ENCODE results near the gene C1orf167.
"Not testable (repeated sequence)": the region's sequence is repeated elsewhere in the genome, so short reads cannot be mapped to it uniquely, and the experiment has no call there.

C1orf167 gene

GRCh38 chr1:11803924-11804665, 42.1 kb downstream of the C1orf167 start:
- H3K27me3 ChIP-seq (ENCODE audit: control insufficient read depth in 3 of 3, insufficient read depth in 3 of 3, low read depth in 1 of 3, low read length in 3 of 3); H2AK5ac ChIP-seq (ENCODE audit: low read depth, low read length); H3K14ac ChIP-seq (ENCODE audit: low read length); H4K91ac ChIP-seq (ENCODE audit: low read depth, low read length, poor library complexity); H3K79me1 ChIP-seq (ENCODE audit: low read depth, low read length); DNase-seq (ENCODE audit: low spot score); H3K4ac ChIP-seq (ENCODE audit: low read length); H2BK120ac ChIP-seq (ENCODE audit: low read depth, low read length); H2BK15ac ChIP-seq (ENCODE audit: low read length); H4K8ac ChIP-seq (ENCODE audit: low read depth, low read length); H3K18ac ChIP-seq (ENCODE audit: low read length); H3K9ac ChIP-seq (ENCODE audit: low read depth, low read length, poor library complexity); H2BK5ac ChIP-seq (ENCODE audit: low read length); H3K23ac ChIP-seq (ENCODE audit: low read depth, low read length, poor library complexity); H2AFZ ChIP-seq (ENCODE audit: low read length); H3K9me3 ChIP-seq (replicated peaks in 1 of 2; ENCODE audit: control insufficient read depth in 2 of 2, insufficient read depth in 1 of 2, low read depth in 1 of 2, low read length in 2 of 2); H2BK12ac ChIP-seq (ENCODE audit: low read length): not testable (repeated sequence)
- Histone ChIP-seq H3K4me1 (ENCODE audit: control insufficient read depth in 2 of 2, insufficient read depth in 1 of 2, low read depth in 1 of 2, low read length in 2 of 2) (peaks cover 21 to 39% of the 10 kb centered on the region in 2 donors), H3K27ac (replicated peaks; ENCODE audit: low read length) (peak overlapping the region; percentile 44), H3K4me2 (ENCODE audit: insufficient read depth, low read length, poor library complexity, severe bottlenecking) (peak overlapping the region; percentile 96), H3K36me3 (replicated peaks in 1 of 2; ENCODE audit: control insufficient read depth in 2 of 2, insufficient read depth in 2 of 2, low read length in 2 of 2) (peaks cover 15 to 40% of the 10 kb centered on the region in 2 donors), H3K4me3 (ENCODE audit: low read length in 2 of 2) (peak overlapping the region in 1 of 2 donors; percentile 75)
- WGBS, 2 donors (ENCODE audit: extremely low coverage in 2 of 2, insufficient read length in 2 of 2, insufficient replicate concordance in 1 of 2) = no CpG with 5 or more reads among the region's 9 CpGs

GRCh38 chr1:11804666-11805421, 42.9 kb downstream of the C1orf167 start:
- Histone ChIP-seq H3K27ac (replicated peaks; ENCODE audit: low read length) (peak overlapping the region; percentile 87), H3K9me3 (replicated peaks in 1 of 2; ENCODE audit: control insufficient read depth in 2 of 2, insufficient read depth in 1 of 2, low read depth in 1 of 2, low read length in 2 of 2) (no peaks in the 10 kb centered on the region), H3K27me3 (ENCODE audit: control insufficient read depth in 3 of 3, insufficient read depth in 3 of 3, low read depth in 1 of 3, low read length in 3 of 3) (no peaks in the 10 kb centered on the region), H2AFZ (ENCODE audit: low read length) (peak overlapping the region; percentile 93), H2BK15ac (ENCODE audit: low read length) (peak overlapping the region; percentile 14), H3K79me1 (ENCODE audit: low read depth, low read length) (peaks cover 5% of the 10 kb centered on the region), H3K4me1 (ENCODE audit: control insufficient read depth in 2 of 2, insufficient read depth in 1 of 2, low read depth in 1 of 2, low read length in 2 of 2) (peaks cover 21 to 39% of the 10 kb centered on the region in 2 donors), H3K18ac (ENCODE audit: low read length) (peak overlapping the region; percentile 97), H3K14ac (ENCODE audit: low read length) (no peak overlapping the region), H3K9ac (ENCODE audit: low read depth, low read length, poor library complexity) (peak overlapping the region; percentile 90), H3K4me3 (ENCODE audit: low read length in 2 of 2) (peak overlapping the region; percentile 75 to 89), H3K23ac (ENCODE audit: low read depth, low read length, poor library complexity) (peak overlapping the region; percentile 75), H4K91ac (ENCODE audit: low read depth, low read length, poor library complexity) (no peak overlapping the region), H4K8ac (ENCODE audit: low read depth, low read length) (no peak overlapping the region), H3K36me3 (replicated peaks in 1 of 2; ENCODE audit: control insufficient read depth in 2 of 2, insufficient read depth in 2 of 2, low read length in 2 of 2) (peaks cover 14 to 46% of the 10 kb centered on the region in 2 donors), H3K4ac (ENCODE audit: low read length) (no peak overlapping the region), H2BK5ac (ENCODE audit: low read length) (peak overlapping the region; percentile 96), H2BK12ac (ENCODE audit: low read length) (no peak overlapping the region), H3K4me2 (ENCODE audit: insufficient read depth, low read length, poor library complexity, severe bottlenecking) (peak overlapping the region; percentile 92), H2AK5ac (ENCODE audit: low read depth, low read length) (peak overlapping the region; percentile 51), H2BK120ac (ENCODE audit: low read depth, low read length) (no peak overlapping the region)
- no CpG with 5 or more reads among the region's 17 CpGs for WGBS, 2 donors (ENCODE audit: extremely low coverage in 2 of 2, insufficient read length in 2 of 2, insufficient replicate concordance in 1 of 2)
- no peak for DNase-seq (ENCODE audit: low spot score)

GRCh38 chr1:11805422-11806306, 43.7 kb downstream of the C1orf167 start, which contains the start of the genes CLCN6 and MTHFR:
Gene CLCN6 (plus strand): TSS chr1:11806191. CDS start chr1:11806263, 72 bp downstream.
Gene MTHFR (minus strand): TSS chr1:11805964. CDS start chr1:11803116, 2,848 bp downstream.
- H4K91ac ChIP-seq (ENCODE audit: low read depth, low read length, poor library complexity) = peak within 1 kb of the TSS; percentile 25
- peak within 1 kb of the TSS; percentile 92 for H3K4me2 ChIP-seq (ENCODE audit: insufficient read depth, low read length, poor library complexity, severe bottlenecking)
- peaks cover 5% of the 10 kb centered on the region for H3K79me1 ChIP-seq (ENCODE audit: low read depth, low read length)
- H2BK120ac ChIP-seq (ENCODE audit: low read depth, low read length) = no peak within 1 kb of the TSS
- peaks cover 21 to 39% of the 10 kb centered on the region in 2 donors for H3K4me1 ChIP-seq (ENCODE audit: control insufficient read depth in 2 of 2, insufficient read depth in 1 of 2, low read depth in 1 of 2, low read length in 2 of 2)
- no peak within 1 kb of the TSS for H2BK12ac ChIP-seq (ENCODE audit: low read length)
- no peak within 1 kb of the TSS for H3K4ac ChIP-seq (ENCODE audit: low read length)
- H3K9me3 ChIP-seq (replicated peaks in 1 of 2; ENCODE audit: control insufficient read depth in 2 of 2, insufficient read depth in 1 of 2, low read depth in 1 of 2, low read length in 2 of 2) = no peaks in the 10 kb centered on the region
- peak within 1 kb of the TSS; percentile 14 for H2BK15ac ChIP-seq (ENCODE audit: low read length)
- peak within 1 kb of the TSS; percentile 87 for H3K27ac ChIP-seq (replicated peaks; ENCODE audit: low read length)
- H4K8ac ChIP-seq (ENCODE audit: low read depth, low read length) = no peak within 1 kb of the TSS
- peak within 1 kb of the TSS; percentile 51 for H2AK5ac ChIP-seq (ENCODE audit: low read depth, low read length)
- H3K36me3 ChIP-seq (replicated peaks in 1 of 2; ENCODE audit: control insufficient read depth in 2 of 2, insufficient read depth in 2 of 2, low read length in 2 of 2) = peaks cover 11 to 46% of the 10 kb centered on the region in 2 donors
- no peaks in the 10 kb centered on the region for H3K27me3 ChIP-seq (ENCODE audit: control insufficient read depth in 3 of 3, insufficient read depth in 3 of 3, low read depth in 1 of 3, low read length in 3 of 3)
- H2BK5ac ChIP-seq (ENCODE audit: low read length) = peak within 1 kb of the TSS; percentile 96
- H3K14ac ChIP-seq (ENCODE audit: low read length) = peak within 1 kb of the TSS; percentile 56
- peak within 1 kb of the TSS; percentile 97 for H3K18ac ChIP-seq (ENCODE audit: low read length)
- no CpG with 5 or more reads among the region's 72 CpGs for WGBS, 2 donors (ENCODE audit: extremely low coverage in 2 of 2, insufficient read length in 2 of 2, insufficient replicate concordance in 1 of 2)
- peak within 1 kb of the TSS; percentile 78 for H3K23ac ChIP-seq (ENCODE audit: low read depth, low read length, poor library complexity)
- peak; percentile 99 for DNase-seq (ENCODE audit: low spot score)
- H3K9ac ChIP-seq (ENCODE audit: low read depth, low read length, poor library complexity) = peak within 1 kb of the TSS; percentile 90
- peak within 1 kb of the TSS; percentile 75 to 89 for H3K4me3 ChIP-seq (ENCODE audit: low read length in 2 of 2)
- peak within 1 kb of the TSS; percentile 93 for H2AFZ ChIP-seq (ENCODE audit: low read length)

Measured in neuronal stem cell (in vitro differentiated cells).